ENCODE results near the gene MYH11.
"Not testable (repeated sequence)": the region's sequence is repeated elsewhere in the genome, so short reads cannot be mapped to it uniquely, and the experiment has no call there.

DNA sequence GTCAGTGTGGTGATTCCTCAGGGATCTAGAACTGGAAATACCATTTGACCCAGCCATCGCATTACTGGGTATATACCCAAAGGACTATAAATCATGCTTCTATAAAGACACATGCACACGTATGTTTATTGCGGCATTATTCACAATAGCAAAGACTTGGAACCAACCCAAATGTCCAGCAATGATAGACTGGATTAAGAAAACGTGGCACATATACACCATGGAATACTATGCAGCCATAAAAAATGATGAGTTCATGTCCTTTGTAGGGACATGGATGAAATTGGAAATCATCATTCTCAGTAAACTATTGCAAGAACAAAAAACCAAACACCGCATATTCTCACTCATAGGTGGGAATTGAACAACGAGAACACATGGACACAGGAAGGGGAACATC, 201.3 kb downstream of the MYH11 start:
- not testable (repeated sequence) for TF ChIP-seq POLR2A (IDR thresholded peaks at IDR 0.05)
- TF ChIP-seq, protein P1, sequence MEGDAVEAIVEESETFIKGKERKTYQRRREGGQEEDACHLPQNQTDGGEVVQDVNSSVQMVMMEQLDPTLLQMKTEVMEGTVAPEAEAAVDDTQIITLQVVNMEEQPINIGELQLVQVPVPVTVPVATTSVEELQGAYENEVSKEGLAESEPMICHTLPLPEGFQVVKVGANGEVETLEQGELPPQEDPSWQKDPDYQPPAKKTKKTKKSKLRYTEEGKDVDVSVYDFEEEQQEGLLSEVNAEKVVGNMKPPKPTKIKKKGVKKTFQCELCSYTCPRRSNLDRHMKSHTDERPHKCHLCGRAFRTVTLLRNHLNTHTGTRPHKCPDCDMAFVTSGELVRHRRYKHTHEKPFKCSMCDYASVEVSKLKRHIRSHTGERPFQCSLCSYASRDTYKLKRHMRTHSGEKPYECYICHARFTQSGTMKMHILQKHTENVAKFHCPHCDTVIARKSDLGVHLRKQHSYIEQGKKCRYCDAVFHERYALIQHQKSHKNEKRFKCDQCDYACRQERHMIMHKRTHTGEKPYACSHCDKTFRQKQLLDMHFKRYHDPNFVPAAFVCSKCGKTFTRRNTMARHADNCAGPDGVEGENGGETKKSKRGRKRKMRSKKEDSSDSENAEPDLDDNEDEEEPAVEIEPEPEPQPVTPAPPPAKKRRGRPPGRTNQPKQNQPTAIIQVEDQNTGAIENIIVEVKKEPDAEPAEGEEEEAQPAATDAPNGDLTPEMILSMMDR (IDR thresholded peaks at IDR 0.05) = not testable (repeated sequence)

Measured in esophagus squamous epithelium (tissue), 4 donors.